SH-SY5Y (cell line): ENCODE measurements around the gene ARSB.

ENCODE experiments used
- GATA2 ChIP-seq: IDR thresholded peaks from 2 replicates; pipeline ENCODE4 v1.6.1; 2011; ENCODE audit warnings: mild to moderate bottlenecking, low read depth, low read length
- GATA3 ChIP-seq: IDR thresholded peaks from 2 replicates; pipeline ENCODE4 v1.6.1; 2011; ENCODE audit warnings: low read depth, mild to moderate bottlenecking, low read length, moderate library complexity

DNA sequence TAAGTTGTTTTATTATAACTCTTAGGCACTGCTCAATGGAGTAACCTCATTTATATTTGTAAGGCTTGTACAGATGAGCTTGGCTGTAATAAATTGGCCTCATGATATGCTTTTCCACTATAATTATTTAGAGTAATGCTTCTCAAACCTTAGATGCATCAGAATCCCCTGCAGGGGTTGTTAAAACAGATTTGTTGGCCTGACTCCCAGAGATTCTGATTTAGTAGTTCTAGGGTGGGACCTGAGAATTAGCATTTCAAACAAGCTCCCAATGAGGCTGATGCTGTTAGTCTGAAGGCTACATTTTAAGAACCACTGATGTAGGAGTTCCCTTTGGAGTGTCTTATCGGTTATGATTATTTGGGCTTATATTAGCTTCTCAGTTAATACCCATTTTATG, 38.2 kb upstream of the ARSB start:
- TF ChIP-seq GATA2 = no peak
- TF ChIP-seq GATA3 = no peak
